Right ventricle myocardium superior (tissue), 1 donor: ENCODE measurements around the gene ACSL1. TPM values are rescaled to one million over a fixed set of nuclear protein-coding genes. Genes with fewer than 3 reads are reported as not detected.

Experiments used
- ATAC-seq: fragments of 200-7000 bp; cut with Tn5 transposase; one replicate; pipeline ENCODE4 v1.9.1; 2020; ENCODE audit warnings: mild to moderate bottlenecking; ENCODE audit not compliant: poor library complexity
- DNase-seq: peaks from one replicate; pipeline ENCODE4 v3.0.0-alpha.2; 2020
- intact Hi-C: fragments of 100-400 bp; cut with DNase I; formaldehyde crosslinking; loops from one replicate; pipeline ENCODE4 v1.11.2; 2022
- total RNA-seq: library from RNA; stranded (reverse); fragmentation: NEBNext Ultra II Directional; extraction: Animal tissue kit (Norgen Biotek cat#: 25700); gene quantifications from one replicate; pipeline ENCODE4 v1.2.1, GENCODE V29; 2021
- donor health status: DM: no; HTN: yes; CAD: no; lungs with severe emphysema.

ACSL1 gene
- total RNA-seq, 1 donor from 2014 or later = 495 TPM

DNA sequence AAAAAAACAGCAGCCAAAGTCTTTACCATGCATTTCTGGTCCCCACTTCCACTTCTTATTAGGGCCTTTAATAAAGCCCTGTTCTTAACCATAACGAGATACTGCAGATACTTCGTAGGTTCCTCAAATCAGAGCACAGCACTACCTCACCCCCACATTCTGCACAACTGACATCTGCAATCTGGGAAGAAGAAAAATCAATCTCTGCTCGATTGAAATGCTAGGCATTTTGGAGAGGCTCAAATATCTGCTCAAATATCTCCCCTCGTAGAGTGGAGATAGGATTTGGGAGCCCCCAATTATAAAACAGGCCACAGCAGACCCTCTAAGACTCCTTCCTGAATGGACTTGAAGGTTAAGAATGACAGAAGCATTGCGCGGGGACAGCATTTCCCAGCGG, 51.6 kb downstream of the ACSL1 start:
- intact Hi-C loops = no loop called here
- ATAC-seq (no peak), DNase-seq (no peak)

- DNase-seq (no peak), ATAC-seq (no peak)
- intact Hi-C loops = no loop called here
Observed at GRCh38 chr4:184771416-184771815, 54.4 kb downstream of the ACSL1 start.

DNA sequence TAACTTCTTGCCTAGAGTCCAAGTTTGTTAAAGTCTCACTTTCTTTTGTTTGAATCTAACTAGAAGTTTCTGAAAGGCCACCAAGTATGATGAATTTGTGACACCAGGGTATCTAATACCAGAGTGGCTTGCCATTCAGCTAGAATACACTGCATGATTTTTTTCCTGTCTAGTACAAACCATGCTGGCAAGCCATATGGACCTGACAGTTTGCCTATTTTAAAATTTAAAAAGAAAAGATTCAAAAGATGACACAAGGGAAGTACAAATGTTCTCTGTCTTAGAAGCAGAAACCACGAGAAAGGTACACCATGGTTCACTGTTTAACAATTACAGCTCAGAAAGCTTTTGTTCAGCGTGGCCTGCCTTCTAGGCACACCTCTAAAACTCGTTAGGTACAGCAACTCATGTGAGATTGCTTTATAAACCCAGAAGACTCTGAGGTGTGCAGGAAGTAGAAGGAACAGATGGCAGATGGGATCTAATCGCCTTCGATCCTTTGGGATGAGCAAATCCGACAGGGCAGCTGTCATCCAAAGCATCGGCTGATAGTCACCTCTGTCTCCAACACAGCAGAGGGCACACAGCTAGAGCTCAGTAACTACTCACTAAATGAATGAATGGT, 56.5 kb downstream of the ACSL1 start:
- ATAC-seq (no peak), DNase-seq (no peak)
- intact Hi-C loops = no loop called here

- intact Hi-C loops = no loop called here
- ATAC-seq (no peak), DNase-seq (no peak)
Observed at GRCh38 chr4:184768296-184768695, 57.5 kb downstream of the ACSL1 start.

- ATAC-seq = no peak
- intact Hi-C loops = no loop called here
- no peak for DNase-seq
Observed at GRCh38 chr4:184766446-184766845, 59.3 kb downstream of the ACSL1 start.

GRCh38 chr4:184765473-184766340, 60.1 kb downstream of the ACSL1 start:
- ATAC-seq (no peak), DNase-seq (no peak)
- intact Hi-C loops = no loop called here

GRCh38 chr4:184764601-184765000, 61.2 kb downstream of the ACSL1 start:
- intact Hi-C loops = no loop called here
- no peak for ATAC-seq

DNA sequence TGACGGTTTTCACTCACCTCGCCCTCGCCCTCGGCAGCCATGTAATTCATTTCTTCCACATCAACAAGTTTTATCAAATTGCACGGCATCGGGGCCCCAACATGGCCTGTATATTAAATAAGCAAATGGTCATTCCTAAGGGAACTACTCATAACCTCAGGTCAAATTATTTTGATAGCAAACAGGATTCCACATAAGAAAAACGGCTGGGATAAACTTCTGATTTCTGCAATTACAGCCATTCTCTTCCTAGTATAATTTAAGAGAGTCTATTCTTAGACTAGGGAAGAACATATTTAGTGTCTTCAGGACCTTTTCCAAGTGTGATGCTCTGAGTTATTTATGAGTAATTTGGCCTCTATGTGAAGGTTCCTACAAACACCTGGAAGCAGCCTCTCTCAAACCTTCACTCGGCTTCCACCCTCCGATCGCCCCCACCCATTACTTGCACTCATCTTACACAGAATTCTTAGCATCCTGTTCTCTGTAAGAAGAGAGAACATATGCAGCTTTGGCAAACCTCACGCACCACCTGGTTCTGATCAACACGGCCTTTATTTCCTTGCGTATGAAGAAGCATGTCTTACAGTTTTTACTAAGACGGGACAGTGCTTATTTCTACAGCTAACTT, 62.5 kb downstream of the ACSL1 start:
- ATAC-seq = peak; percentile 7
- DNase-seq = no peak
- intact Hi-C loops = no loop called here

More at GRCh38 chr4:184764601-184765000, 61.2 kb downstream of the ACSL1 start:
- no peak for DNase-seq

- ATAC-seq (no peak), DNase-seq (no peak)
- intact Hi-C loops = no loop called here
Observed at GRCh38 chr4:184762100-184762499, 63.7 kb downstream of the ACSL1 start.

- ATAC-seq (no peak), DNase-seq (no peak)
- intact Hi-C loops = no loop called here
Observed at GRCh38 chr4:184760681-184761080, 65.1 kb downstream of the ACSL1 start.

DNA sequence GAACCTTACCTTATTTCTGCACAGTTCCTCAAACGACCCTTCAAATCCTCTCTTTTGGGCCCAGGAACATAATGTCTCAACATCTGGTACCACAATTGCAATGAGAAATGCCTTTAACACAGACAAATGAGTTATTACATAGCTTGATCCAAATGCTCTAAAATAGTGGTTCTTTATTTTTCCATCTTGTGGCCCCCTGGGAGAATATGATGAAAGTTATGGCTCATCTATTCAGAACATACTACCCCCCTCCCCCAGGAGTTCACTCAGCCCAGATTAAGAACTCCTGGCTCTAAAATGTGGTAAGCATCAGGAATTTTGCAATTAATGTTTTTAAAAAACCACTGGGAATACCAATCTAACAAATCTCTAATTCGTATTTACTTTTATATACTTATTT, 68.0 kb downstream of the ACSL1 start:
- intact Hi-C loops = no loop called here
- peak; percentile 68 for ATAC-seq
- no peak for DNase-seq

- no peak for DNase-seq
- ATAC-seq = peak; percentile 79
- intact Hi-C loops = no loop called here
Observed at GRCh38 chr4:184756399-184756798, 69.4 kb downstream of the ACSL1 start.

DNA sequence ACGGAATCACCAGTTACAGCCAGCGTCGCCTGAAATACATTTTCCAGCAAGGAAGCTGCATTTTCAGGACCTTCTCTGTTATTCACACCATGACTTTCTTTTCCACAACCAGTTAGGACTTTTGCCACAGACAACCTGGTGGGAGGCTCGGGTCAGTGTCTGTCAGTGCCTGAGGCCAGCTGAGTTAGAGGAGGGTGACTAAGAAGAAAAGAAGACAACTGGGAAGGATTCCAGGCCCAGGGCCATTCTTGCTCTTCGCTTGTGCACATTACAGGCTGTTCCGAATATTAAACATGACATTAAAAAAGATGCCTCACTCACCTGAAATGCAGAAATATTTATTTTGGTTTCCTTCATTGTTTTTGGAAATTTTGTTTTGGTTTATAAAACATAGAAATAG, 70.5 kb downstream of the ACSL1 start:
- intact Hi-C loops = no loop called here
- DNase-seq (no peak), ATAC-seq (peak; percentile 30)

DNA sequence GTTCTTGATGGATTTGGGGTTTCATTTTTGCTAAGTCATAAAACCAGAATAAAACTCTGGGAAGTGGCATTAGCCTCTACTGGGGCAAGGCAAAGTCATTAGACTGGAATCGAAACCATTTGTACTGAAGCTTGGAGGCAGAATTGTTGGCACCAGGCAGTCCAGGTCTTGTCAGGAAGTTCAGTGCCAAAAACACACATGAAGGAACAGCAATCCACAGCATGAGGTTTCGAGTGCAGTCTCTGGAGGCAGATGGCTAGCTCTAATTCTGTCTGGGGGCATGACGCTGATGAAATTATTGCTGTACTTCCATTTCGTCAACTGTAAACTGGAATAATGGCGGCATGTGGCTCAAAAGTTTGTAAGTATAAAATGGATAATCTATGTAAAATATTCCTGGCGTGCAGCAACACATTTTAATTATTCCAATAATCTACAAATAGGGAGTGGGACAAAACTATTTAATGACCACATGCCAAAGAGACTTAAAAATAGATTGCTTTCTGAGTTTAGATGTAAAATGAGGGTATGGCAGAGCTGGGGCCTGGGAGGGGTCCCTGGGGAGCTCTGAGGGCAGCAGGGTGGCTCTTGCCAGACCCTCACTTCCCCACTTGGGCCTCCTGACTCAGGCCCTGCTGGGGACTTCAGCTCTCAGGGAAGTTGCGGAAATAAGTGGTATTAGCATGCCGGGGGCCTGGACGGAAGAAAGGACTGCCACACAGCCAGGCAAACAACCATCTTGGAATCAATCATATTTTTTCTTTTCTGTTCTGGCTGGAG, 73.1 kb downstream of the ACSL1 start:
- DNase-seq (no peak), ATAC-seq (no peak)
- intact Hi-C loops = no loop called here

GRCh38 chr4:184751585-184751956, 74.2 kb downstream of the ACSL1 start:
- intact Hi-C loops = no loop called here
- DNase-seq (no peak), ATAC-seq (no peak)

GRCh38 chr4:184750926-184751584, 74.7 kb downstream of the ACSL1 start:
- intact Hi-C loops = no loop called here
- ATAC-seq (no peak), DNase-seq (no peak)

DNA sequence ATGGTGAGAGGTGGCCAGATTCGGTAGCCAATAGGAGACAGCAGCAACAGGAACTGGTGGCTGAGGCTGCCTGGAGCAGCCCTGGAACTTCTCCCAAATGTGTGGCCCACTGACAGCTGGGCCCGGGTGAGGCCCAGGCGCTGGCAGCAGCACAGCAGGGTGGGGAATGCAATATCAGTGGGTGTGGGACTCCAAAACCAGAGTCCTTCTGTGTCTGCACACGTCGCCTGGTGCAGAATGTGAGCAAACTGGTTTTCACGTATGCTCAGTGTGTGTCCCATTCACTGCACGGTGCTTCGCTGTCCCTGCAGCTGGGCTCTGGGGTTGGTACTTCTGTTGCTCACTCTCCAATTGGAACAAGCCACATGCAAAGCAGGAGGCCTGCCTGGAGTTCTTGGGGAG, 77.5 kb downstream of the ACSL1 start:
- peak; percentile 58 for ATAC-seq
- DNase-seq = peak; percentile 82
- intact Hi-C loops = loop anchor here (5.0 kb wide), 2 partner anchors 79 to 234 kb away; partner anchors contain the start of gene ACSL1

GRCh38 chr4:184747034-184747830, 78.5 kb downstream of the ACSL1 start:
- intact Hi-C loops = loop anchor here (5.0 kb wide), 2 partner anchors 80 to 235 kb away; partner anchors contain the start of gene ACSL1
- ATAC-seq (peak; percentile 45), DNase-seq (no peak)
